ENCODE results near the gene SSBP1. TPM values are rescaled to one million over a fixed set of nuclear protein-coding genes. Genes with fewer than 3 reads are reported as not detected.

Gene SSBP1
- total and polyA plus RNA-seq, 4 donors: 68.0 to 147 (median 80.1) TPM

DNA sequence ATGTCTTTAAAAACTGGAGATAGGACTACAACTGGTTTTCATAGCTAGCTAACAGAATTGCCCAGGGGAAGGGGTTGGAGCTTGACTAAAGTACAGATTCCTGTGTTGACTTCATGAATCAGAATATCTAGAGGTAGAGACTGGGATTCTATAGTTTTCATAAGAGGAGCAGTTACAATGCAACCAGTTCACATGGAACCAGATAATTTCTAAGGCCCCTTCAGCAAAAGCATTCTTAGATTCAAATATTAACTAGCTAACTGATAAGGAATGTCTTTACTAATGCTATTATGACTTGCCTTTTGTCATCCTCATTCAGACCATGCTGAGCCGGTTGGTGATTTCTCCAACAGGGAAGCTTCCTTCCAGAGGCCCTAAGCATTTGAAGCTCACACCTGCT, 24.3 kb upstream of the SSBP1 start:
- Histone ChIP-seq H3K27me3 (ENCODE audit: control insufficient read depth in 4 of 4, insufficient read depth in 4 of 4, low read length in 3 of 4) (no peaks in the 10 kb centered on the region), H3K9me3 (ENCODE audit: control insufficient read depth in 4 of 4, low read length in 3 of 4) (no peaks in the 10 kb centered on the region), H3K4me3 (ENCODE audit: low read depth in 1 of 3, low read length in 3 of 3) (no peak overlapping the region), H3K9ac (ENCODE audit: low read depth in 1 of 2, low read length in 2 of 2) (no peak overlapping the region), H3K27ac (ENCODE audit: low read depth in 1 of 2, low read length in 2 of 2) (no peak overlapping the region), H3K4me1 (ENCODE audit: control insufficient read depth in 4 of 4, insufficient read depth in 4 of 4, low read length in 3 of 4) (no peaks in the 10 kb centered on the region), H3K36me3 (ENCODE audit: control insufficient read depth in 4 of 4, insufficient read depth in 3 of 4, low read depth in 1 of 4, low read length in 3 of 4) (no peaks in the 10 kb centered on the region)
- TF ChIP-seq YY1 (IDR thresholded peaks at IDR 0.05): no peak
- TF ChIP-seq, protein P1, sequence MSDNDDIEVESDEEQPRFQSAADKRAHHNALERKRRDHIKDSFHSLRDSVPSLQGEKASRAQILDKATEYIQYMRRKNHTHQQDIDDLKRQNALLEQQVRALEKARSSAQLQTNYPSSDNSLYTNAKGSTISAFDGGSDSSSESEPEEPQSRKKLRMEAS (IDR thresholded peaks at IDR 0.05): no peak
- TF ChIP-seq, protein P2, sequence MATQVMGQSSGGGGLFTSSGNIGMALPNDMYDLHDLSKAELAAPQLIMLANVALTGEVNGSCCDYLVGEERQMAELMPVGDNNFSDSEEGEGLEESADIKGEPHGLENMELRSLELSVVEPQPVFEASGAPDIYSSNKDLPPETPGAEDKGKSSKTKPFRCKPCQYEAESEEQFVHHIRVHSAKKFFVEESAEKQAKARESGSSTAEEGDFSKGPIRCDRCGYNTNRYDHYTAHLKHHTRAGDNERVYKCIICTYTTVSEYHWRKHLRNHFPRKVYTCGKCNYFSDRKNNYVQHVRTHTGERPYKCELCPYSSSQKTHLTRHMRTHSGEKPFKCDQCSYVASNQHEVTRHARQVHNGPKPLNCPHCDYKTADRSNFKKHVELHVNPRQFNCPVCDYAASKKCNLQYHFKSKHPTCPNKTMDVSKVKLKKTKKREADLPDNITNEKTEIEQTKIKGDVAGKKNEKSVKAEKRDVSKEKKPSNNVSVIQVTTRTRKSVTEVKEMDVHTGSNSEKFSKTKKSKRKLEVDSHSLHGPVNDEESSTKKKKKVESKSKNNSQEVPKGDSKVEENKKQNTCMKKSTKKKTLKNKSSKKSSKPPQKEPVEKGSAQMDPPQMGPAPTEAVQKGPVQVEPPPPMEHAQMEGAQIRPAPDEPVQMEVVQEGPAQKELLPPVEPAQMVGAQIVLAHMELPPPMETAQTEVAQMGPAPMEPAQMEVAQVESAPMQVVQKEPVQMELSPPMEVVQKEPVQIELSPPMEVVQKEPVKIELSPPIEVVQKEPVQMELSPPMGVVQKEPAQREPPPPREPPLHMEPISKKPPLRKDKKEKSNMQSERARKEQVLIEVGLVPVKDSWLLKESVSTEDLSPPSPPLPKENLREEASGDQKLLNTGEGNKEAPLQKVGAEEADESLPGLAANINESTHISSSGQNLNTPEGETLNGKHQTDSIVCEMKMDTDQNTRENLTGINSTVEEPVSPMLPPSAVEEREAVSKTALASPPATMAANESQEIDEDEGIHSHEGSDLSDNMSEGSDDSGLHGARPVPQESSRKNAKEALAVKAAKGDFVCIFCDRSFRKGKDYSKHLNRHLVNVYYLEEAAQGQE (IDR thresholded peaks at IDR 0.05): no peak
- no peak for TF ChIP-seq RAD21 (IDR thresholded peaks at IDR 0.05)
- no peak for TF ChIP-seq EGR1 (IDR thresholded peaks at IDR 0.05; ENCODE audit: low read depth in 2 of 2)
- TF ChIP-seq HNF4A (conservative IDR thresholded peaks at IDR 0.05): no peak
- TF ChIP-seq JUND (IDR thresholded peaks at IDR 0.05): no peak
- no peak for TF ChIP-seq NR2F2 (IDR thresholded peaks at IDR 0.05)
- no peak for TF ChIP-seq RXRA (IDR thresholded peaks at IDR 0.05)
- no peak for TF ChIP-seq HNF4G (IDR thresholded peaks at IDR 0.05)
- TF ChIP-seq FOXA2 (IDR thresholded peaks at IDR 0.05): no peak
- TF ChIP-seq GABPA (IDR thresholded peaks at IDR 0.05 in 1 of 2, conservative IDR thresholded peaks at IDR 0.05 in 1 of 2): no peak
- 96% methylated on average over 1 of the region's 1 CpG for WGBS
- no peak for DNase-seq (ENCODE audit: low spot score)

DNA sequence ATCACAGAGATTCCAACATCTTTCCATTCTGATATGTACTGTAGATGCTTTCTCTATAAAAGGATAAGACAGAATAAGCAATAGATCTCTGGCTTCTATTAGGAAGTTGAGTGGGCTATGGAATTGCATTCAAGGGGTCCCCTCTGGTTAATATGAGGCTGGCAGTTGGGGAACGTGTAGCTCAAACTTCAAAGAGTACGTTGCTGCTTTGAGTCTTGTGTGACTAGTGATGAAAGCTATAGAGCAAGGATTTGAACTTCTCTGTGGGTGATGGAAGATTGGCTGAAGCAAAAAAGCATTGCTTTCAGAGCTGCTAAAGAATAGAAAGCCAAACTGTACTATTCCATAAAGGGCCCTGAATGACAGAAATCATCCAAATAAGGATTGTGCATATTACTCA, 23.6 kb upstream of the SSBP1 start:
- no peaks in the 10 kb centered on the region for H3K9me3 ChIP-seq (ENCODE audit: control insufficient read depth in 4 of 4, low read length in 3 of 4)
- DNase-seq (ENCODE audit: low spot score): no peak
- no peak overlapping the region for H3K27ac ChIP-seq (ENCODE audit: low read depth in 1 of 2, low read length in 2 of 2)
- TF ChIP-seq YY1 (IDR thresholded peaks at IDR 0.05) (no peak), NR2F2 (IDR thresholded peaks at IDR 0.05) (no peak), RXRA (IDR thresholded peaks at IDR 0.05) (no peak)
- no peaks in the 10 kb centered on the region for H3K4me1 ChIP-seq (ENCODE audit: control insufficient read depth in 4 of 4, insufficient read depth in 4 of 4, low read length in 3 of 4)
- H3K4me3 ChIP-seq (ENCODE audit: low read depth in 1 of 3, low read length in 3 of 3): no peak overlapping the region
- no peak overlapping the region for H3K9ac ChIP-seq (ENCODE audit: low read depth in 1 of 2, low read length in 2 of 2)
- H3K27me3 ChIP-seq (ENCODE audit: control insufficient read depth in 4 of 4, insufficient read depth in 4 of 4, low read length in 3 of 4): no peaks in the 10 kb centered on the region
- no peaks in the 10 kb centered on the region for H3K36me3 ChIP-seq (ENCODE audit: control insufficient read depth in 4 of 4, insufficient read depth in 3 of 4, low read depth in 1 of 4, low read length in 3 of 4)
- 89% methylated on average over 2 of the region's 2 CpGs for WGBS

DNA sequence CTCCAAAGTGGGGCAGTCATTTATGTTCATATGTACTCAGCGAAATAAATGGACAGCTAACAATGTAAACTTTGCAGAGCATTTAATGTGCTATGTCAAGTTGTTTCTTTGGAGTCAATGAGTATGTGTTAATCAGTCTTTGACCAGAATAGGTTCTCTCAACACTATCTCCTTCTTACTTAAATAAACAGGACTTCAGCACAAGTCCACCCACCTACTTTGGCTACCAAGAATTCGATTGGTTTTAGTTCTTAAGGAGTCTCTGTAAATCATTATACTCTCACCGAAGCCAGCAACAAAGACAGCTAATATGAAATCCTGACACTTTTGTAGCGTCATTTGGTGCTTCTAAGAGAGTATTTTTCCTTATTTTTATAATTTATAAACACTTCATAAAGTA, 23.1 kb upstream of the SSBP1 start:
- WGBS: 58% methylated on average over 4 of the region's 4 CpGs
- Histone ChIP-seq H3K36me3 (ENCODE audit: control insufficient read depth in 4 of 4, insufficient read depth in 3 of 4, low read depth in 1 of 4, low read length in 3 of 4) (no peaks in the 10 kb centered on the region), H3K4me3 (ENCODE audit: low read depth in 1 of 3, low read length in 3 of 3) (no peak overlapping the region), H3K4me1 (ENCODE audit: control insufficient read depth in 4 of 4, insufficient read depth in 4 of 4, low read length in 3 of 4) (no peaks in the 10 kb centered on the region), H3K9ac (ENCODE audit: low read depth in 1 of 2, low read length in 2 of 2) (no peak overlapping the region), H3K27me3 (ENCODE audit: control insufficient read depth in 4 of 4, insufficient read depth in 4 of 4, low read length in 3 of 4) (no peaks in the 10 kb centered on the region), H3K27ac (ENCODE audit: low read depth in 1 of 2, low read length in 2 of 2) (no peak overlapping the region), H3K9me3 (ENCODE audit: control insufficient read depth in 4 of 4, low read length in 3 of 4) (no peaks in the 10 kb centered on the region)
- no peak for DNase-seq (ENCODE audit: low spot score)
- TF ChIP-seq GABPA (IDR thresholded peaks at IDR 0.05 in 1 of 2, conservative IDR thresholded peaks at IDR 0.05 in 1 of 2) (no peak), JUND (IDR thresholded peaks at IDR 0.05) (no peak)

Measured in liver (tissue), 9 donors.